HEK293T (cell line): Measurements from ENCODE around the gene STK39.

ENCODE experiments used
- ARNT ChIP-seq: fragments of 450-650 bp; IDR thresholded peaks from 2 replicates; pipeline ENCODE4 v1.6.1; 2017; ENCODE audit warnings: mild to moderate bottlenecking
- BHLHE40 ChIP-seq: fragments of 450-650 bp; IDR thresholded peaks from 2 replicates; pipeline ENCODE4 v1.6.1; 2016; ENCODE audit warnings: mild to moderate bottlenecking, moderate library complexity, borderline replicate concordance
- CTBP1 ChIP-seq: fragments of 450-650 bp; IDR thresholded peaks from 2 replicates; pipeline ENCODE4 v1.6.1; 2016; ENCODE audit warnings: borderline replicate concordance
- FOXA1 ChIP-seq: fragments of 450-650 bp; IDR thresholded peaks from 2 replicates; pipeline ENCODE4 v1.6.1; 2016; ENCODE audit warnings: mild to moderate bottlenecking
- FOXK2 ChIP-seq: fragments of 450-650 bp; IDR thresholded peaks from 2 replicates; pipeline ENCODE4 v1.6.1; 2016; ENCODE audit warnings: mild to moderate bottlenecking
- FOXM1 ChIP-seq: fragments of 450-650 bp; IDR thresholded peaks from 2 replicates; pipeline ENCODE4 v1.6.1; 2017; ENCODE audit warnings: mild to moderate bottlenecking, borderline replicate concordance
- L3MBTL2 ChIP-seq: fragments of 450-650 bp; conservative IDR thresholded peaks from 2 replicates; pipeline ENCODE4 v1.6.1; 2016; ENCODE audit warnings: mild to moderate bottlenecking
- LEF1 ChIP-seq: fragments of 450-650 bp; IDR thresholded peaks from 2 replicates; pipeline ENCODE4 v1.6.1; 2017; ENCODE audit warnings: mild to moderate bottlenecking, borderline replicate concordance
- SP1 ChIP-seq: fragments of 450-650 bp; IDR thresholded peaks from 2 replicates; pipeline ENCODE4 v1.6.1; 2017
- SUZ12 ChIP-seq: fragments of 450-650 bp; IDR thresholded peaks from 2 replicates; pipeline ENCODE4 v1.6.1; 2016; ENCODE audit warnings: mild to moderate bottlenecking
- TARDBP ChIP-seq: fragments of 450-650 bp; IDR thresholded peaks from 2 replicates; pipeline ENCODE4 v1.6.1; 2016
- ZNF384 ChIP-seq: fragments of 450-650 bp; IDR thresholded peaks from 2 replicates; pipeline ENCODE4 v1.6.1; 2016
- TF ChIP-seq, protein P1 (sequence below): fragments of 450-650 bp; IDR thresholded peaks from 2 replicates; pipeline ENCODE4 v1.6.1; 2016

DNA sequence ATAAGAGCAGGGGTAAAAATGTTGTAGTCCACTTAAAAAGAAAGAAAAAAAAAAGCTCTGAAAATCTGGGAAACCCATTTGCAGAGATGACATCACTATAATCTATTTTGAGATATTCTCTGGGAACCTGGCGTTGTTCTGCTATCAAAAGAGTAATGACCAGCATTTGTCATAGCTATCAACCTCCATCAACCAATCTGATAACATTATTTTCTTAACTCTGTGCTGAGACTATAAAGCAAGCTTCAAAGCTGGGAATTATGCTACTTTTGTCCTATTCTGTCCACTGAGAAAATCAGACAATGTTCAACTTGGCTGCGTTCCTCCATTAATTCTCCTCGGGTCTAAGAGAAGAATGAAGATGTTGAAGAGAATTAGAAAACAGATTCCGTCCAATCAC lies 107.5 kb downstream of the STK39 start:
- TF ChIP-seq TARDBP (no peak), CTBP1 (no peak), SUZ12 (no peak), L3MBTL2 (no peak), BHLHE40 (no peak), LEF1 (no peak), FOXM1 (no peak), FOXK2 (no peak), SP1 (no peak), ARNT (no peak), ZNF384 (no peak), FOXA1 (no peak)
- TF ChIP-seq, protein P1, sequence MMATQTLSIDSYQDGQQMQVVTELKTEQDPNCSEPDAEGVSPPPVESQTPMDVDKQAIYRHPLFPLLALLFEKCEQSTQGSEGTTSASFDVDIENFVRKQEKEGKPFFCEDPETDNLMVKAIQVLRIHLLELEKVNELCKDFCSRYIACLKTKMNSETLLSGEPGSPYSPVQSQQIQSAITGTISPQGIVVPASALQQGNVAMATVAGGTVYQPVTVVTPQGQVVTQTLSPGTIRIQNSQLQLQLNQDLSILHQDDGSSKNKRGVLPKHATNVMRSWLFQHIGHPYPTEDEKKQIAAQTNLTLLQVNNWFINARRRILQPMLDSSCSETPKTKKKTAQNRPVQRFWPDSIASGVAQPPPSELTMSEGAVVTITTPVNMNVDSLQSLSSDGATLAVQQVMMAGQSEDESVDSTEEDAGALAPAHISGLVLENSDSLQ: no peak
